Measurements from ENCODE around the gene CCR1. TPM values are rescaled to one million over a fixed set of nuclear protein-coding genes. Genes with fewer than 3 reads are reported as not detected.

Gene CCR1
- total RNA-seq, 1 donor: 0.90 TPM

GRCh38 chr3:46205286-46205960, 2.7 kb downstream of the CCR1 start:
- TF ChIP-seq CTCF (IDR thresholded peaks at IDR 0.05; ENCODE audit: insufficient read depth, low read length): no peak
- no peak for DNase-seq (ENCODE audit: low read depth)
- H3K4me3 ChIP-seq (ENCODE audit: low read depth, low read length): no peak overlapping the region

- DNase-seq (ENCODE audit: low read depth): no peak
- no peak for TF ChIP-seq CTCF (IDR thresholded peaks at IDR 0.05; ENCODE audit: insufficient read depth, low read length)
- no peak overlapping the region for H3K4me3 ChIP-seq (ENCODE audit: low read depth, low read length)
Measured at GRCh38 chr3:46203681-46204080, 4.4 kb downstream of the CCR1 start.

- no peak overlapping the region for H3K4me3 ChIP-seq (ENCODE audit: low read depth, low read length)
- DNase-seq (ENCODE audit: low read depth): no peak
- no peak for TF ChIP-seq CTCF (IDR thresholded peaks at IDR 0.05; ENCODE audit: insufficient read depth, low read length)
Measured at GRCh38 chr3:46202535-46202934, 5.6 kb downstream of the CCR1 start.

- no peak for TF ChIP-seq CTCF (IDR thresholded peaks at IDR 0.05; ENCODE audit: insufficient read depth, low read length)
- DNase-seq (ENCODE audit: low read depth): no peak
- H3K4me3 ChIP-seq (ENCODE audit: low read depth, low read length): no peak overlapping the region
Measured at GRCh38 chr3:46200790-46201189, 7.3 kb downstream of the CCR1 start.

GRCh38 chr3:46200211-46200610, 7.9 kb downstream of the CCR1 start:
- TF ChIP-seq CTCF (IDR thresholded peaks at IDR 0.05; ENCODE audit: insufficient read depth, low read length): no peak
- no peak for DNase-seq (ENCODE audit: low read depth)
- no peak overlapping the region for H3K4me3 ChIP-seq (ENCODE audit: low read depth, low read length)

- H3K4me3 ChIP-seq (ENCODE audit: low read depth, low read length): no peak overlapping the region
- DNase-seq (ENCODE audit: low read depth): no peak
- no peak for TF ChIP-seq CTCF (IDR thresholded peaks at IDR 0.05; ENCODE audit: insufficient read depth, low read length)
Measured at GRCh38 chr3:46196261-46196957, 11.7 kb downstream of the CCR1 start.

All from fibroblast of the aortic adventitia (primary cell).